ENCODE data around the gene FBRSL1.

- TF ChIP-seq CTCF (IDR thresholded peaks at IDR 0.05) (no peak), POLR2AphosphoS5 (IDR thresholded peaks at IDR 0.05) (no peak), POLR2A (IDR thresholded peaks at IDR 0.05; ENCODE audit: low read depth) (no peak)
These were observed 31.2 kb downstream of the FBRSL1 start for GRCh38 chr12:132521200-132521580.

All from esophagus muscularis mucosa (tissue), 3 donors.